ENCODE results near the gene TMC1.

Gene TMC1

DNA sequence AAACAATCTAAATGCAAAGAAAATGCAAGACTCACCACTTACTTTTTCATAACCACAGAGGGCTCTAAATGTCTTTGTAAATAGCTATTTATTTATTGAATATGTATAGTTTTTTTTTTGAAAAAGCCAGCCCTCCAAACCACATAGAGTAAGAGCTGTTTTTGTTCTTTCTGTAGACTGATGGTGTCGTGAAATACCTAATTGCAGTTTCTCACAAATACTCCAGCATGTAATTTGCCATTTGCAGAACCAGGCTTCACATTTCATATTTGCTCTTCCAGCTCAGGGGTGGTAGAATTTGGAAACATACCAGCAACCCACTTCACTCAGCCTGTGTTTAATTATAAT lies 159.8 kb downstream of the TMC1 start:
- DNase-seq (ENCODE audit: low spot score): no peak

DNA sequence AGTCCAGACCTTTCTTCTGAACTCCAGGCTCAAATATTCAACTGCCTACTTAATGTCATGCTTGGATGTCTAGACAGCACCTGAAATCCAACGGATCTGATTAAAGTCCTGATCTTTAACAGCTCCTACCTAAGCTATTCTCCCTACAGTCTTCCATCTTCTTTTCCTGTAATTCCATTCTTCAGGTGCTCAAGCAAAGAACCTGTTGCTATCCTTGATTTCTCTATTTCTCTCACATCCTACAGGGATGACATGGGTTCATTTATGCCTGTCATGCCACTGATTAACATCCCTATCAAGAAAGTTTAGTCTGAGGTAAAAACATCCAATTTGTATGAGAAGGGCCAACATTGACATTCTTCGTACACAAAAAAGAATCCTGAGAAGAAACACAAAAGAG lies 163.2 kb downstream of the TMC1 start:
- no peak for DNase-seq (ENCODE audit: low spot score)

DNA sequence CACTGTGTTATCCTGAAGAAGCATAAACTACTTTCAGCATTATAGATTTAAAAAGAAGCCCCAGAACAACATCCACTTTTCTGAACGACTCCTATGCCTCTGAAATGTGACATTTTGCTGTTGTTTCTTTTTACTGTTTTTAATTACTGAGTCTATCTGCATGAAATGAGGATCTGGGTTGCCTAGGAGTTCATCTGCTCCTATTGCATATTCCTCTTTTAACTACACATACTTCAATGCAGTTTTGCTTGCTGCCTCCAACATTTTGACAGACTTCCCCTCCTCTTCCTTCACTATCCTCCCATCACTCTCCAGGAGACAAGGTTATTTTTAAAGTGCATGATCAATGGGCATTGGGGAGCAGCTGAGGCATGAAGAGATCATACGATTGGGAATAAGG lies 164.5 kb downstream of the TMC1 start:
- DNase-seq (ENCODE audit: low spot score): no peak

GRCh38 chr9:72687331-72687730 lies 165.9 kb downstream of the TMC1 start:
- DNase-seq (ENCODE audit: low spot score): no peak

DNA sequence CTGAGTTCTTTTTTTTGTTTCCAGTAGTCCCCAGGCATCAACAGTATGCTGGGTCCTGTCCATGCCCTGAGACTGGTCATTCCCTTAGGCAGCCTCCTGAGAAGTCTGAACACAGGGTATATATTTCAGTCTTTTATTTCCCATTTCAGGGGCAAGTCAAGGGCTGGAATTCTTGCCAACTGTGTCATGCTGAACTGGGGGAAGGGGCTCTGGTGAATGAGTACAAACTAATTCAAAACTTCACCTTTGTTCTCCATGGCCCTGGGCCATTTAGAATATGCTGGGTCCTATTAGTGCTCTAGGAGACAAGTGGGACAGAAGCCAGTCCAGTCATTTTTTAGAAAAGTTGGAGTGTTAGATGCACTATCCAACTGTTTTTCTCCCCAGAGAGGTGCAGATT lies 170.3 kb downstream of the TMC1 start:
- no peak for DNase-seq (ENCODE audit: low spot score)

DNA sequence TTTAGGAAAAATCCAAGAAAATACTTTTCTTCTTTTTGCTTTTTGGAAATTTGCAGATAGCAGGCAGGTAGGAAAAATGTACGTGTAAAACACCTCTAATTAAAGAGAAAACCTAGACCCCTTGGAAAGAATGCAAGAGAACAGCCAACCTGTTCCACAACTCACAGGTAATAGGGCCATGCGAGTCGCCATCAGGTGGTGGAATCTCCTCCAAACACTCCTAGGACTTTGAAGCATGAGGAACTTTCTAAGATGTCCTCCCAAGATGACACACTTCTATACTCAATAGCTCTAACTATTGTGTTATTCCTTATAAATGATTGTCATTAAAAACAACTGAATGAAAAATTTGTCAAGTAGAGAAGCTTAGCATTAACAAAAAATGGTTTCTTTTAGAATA lies 174.0 kb downstream of the TMC1 start:
- DNase-seq (ENCODE audit: low spot score): no peak

DNA sequence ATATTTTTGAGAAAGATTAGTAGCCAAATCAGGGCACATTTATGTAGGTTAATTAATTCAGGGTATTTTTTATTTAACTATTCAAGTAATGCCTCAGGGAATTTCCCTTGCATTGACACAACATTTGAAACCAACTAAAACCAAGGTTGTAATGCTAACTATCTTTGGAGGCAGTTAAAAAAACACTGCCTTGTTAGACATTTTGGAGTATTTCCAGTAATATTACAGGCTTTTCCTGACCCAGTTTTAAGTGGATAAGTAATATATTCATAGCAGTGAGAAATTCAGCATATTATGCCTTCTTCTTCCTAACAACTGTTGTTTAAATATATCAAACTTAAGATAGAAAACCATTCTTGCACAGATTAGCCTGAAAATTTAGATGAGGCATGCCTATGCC lies 175.1 kb downstream of the TMC1 start:
- DNase-seq (ENCODE audit: low spot score): no peak

GRCh38 chr9:72701510-72701909 lies 180.1 kb downstream of the TMC1 start:
- DNase-seq (ENCODE audit: low spot score): no peak

DNA sequence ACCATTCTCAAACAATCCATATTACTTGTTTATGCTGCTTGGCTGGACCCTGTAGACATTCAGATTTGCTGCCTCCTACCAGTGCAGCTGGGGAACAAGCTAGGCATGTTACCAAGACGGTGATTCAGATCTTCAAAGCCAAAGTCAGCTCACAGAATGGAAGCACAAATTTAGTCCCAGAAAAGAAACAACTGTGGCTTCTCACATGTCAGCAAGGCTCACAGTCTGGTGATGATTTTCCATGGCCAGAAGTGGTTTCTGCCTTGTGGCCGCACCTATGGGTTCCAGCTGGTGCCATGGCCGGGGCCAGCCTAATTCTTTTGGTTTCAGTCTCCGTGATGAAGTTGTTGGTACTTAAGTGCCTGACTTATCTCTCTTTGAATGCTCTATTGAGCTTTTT lies 182.2 kb downstream of the TMC1 start:
- no peak for DNase-seq (ENCODE audit: low spot score)

DNA sequence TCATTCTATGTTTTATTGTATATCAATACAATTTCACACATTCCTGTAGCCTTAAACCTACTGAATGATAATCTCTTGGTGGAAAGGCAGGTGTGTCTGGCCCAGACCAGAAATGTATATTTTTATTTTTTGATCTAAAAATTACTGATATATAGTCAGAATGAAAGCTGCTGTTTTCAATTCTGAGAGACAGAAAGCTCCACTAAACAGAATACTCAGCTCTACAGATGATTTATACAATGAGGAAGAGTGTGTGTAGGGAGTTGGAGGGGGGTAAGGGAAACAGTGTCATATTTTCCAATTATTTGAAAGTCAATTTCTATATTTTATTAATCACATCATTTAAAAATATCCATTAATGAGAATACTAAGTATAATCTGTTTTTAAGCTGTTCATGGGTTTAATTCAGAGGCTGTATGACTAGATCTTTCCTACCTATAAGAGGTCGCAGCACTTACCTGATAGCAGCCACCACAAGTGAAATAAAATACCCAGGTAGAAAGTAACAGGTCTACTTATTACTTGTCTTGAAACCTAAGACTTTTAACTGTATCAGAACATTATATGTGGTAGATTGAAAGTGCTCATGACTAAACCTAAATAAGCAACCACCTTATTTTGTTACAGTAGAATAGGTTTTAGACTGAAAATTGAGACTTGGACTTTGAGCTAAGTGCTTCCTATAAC lies 183.4 kb downstream of the TMC1 start:
- no peak for DNase-seq (ENCODE audit: low spot score)

GRCh38 chr9:72718503-72718902 lies 197.1 kb downstream of the TMC1 start:
- no peak for DNase-seq (ENCODE audit: low spot score)

DNA sequence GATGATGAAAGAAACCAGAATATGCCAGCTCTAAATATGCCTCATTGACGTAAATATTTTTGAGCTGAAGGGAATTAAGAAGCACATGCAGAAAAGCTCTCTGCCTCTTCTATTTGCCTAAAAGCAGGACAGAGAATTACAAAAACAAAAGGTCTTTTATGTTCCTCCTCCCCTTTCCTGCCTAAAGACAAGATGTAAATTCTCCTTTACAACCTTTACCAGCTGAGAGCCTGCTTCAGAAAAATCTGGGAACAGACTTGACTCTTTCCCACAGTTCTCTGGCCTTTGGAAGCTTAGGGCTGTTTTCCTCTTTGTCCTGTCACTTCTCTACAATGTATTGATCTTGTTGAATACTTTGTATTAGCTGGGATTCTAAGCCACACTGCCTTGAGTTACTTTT lies 199.7 kb downstream of the TMC1 start:
- DNase-seq (ENCODE audit: low spot score): no peak

GRCh38 chr9:72726947-72727346 lies 205.5 kb downstream of the TMC1 start:
- DNase-seq (ENCODE audit: low spot score): no peak

- DNase-seq (ENCODE audit: low spot score): no peak
Measured at GRCh38 chr9:72728031-72728770, 206.8 kb downstream of the TMC1 start.

GRCh38 chr9:72733895-72734294 lies 212.5 kb downstream of the TMC1 start:
- DNase-seq (ENCODE audit: low spot score): peak; percentile 24

GRCh38 chr9:72734631-72735030 lies 213.2 kb downstream of the TMC1 start:
- DNase-seq (ENCODE audit: low spot score): no peak

- no peak for DNase-seq (ENCODE audit: low spot score)
Measured at GRCh38 chr9:72743836-72744235, 222.4 kb downstream of the TMC1 start.

GRCh38 chr9:72749276-72749675 lies 227.9 kb downstream of the TMC1 start:
- no peak for DNase-seq (ENCODE audit: low spot score)

GRCh38 chr9:72751541-72751940 lies 230.1 kb downstream of the TMC1 start:
- DNase-seq (ENCODE audit: low spot score): no peak

- peak; percentile 27 for DNase-seq (ENCODE audit: low spot score)
Measured at GRCh38 chr9:72753266-72753893, 232.0 kb downstream of the TMC1 start.

- DNase-seq (ENCODE audit: low spot score): no peak
Measured at GRCh38 chr9:72755836-72756235, 234.4 kb downstream of the TMC1 start.

DNA sequence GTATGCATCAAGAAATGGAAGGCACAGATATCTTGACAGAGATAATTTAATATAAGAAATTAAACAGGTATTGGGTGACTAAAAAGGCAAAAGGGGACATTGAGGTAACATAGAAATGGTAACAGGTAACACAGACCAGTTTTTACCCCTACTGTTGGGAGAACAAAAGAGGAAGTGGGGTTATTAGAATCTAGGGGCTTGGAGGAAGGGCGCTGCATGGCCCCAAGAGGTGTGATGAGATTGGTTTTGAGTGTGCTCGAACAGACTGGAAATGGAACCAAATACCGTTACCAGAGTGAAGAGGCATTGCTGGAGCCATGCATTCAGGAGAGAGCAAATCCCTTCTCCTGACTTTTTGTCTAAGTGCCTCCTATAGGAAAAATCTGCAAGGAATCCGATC lies 237.5 kb downstream of the TMC1 start:
- no peak for DNase-seq (ENCODE audit: low spot score)

DNA sequence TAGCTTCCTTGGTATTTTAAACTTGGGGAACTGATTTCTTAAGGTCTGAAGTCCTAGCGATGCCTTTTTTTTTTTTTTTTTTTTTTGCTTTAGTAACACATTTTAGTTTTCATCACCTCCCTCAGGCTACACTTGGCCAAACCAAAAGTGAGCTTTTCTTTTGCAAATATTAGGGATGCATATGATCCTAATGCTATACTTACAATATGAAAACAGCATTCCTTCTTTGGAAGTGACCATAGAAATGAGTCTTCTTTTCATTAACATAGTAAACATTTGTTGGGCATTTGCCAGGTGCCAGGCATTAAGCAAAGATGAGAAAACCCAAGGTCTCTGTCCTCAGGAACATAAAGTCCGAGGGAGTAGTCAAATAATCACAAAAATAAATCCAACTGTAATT lies 241.6 kb downstream of the TMC1 start:
- DNase-seq (ENCODE audit: low spot score): no peak

GRCh38 chr9:72769546-72769945 lies 248.1 kb downstream of the TMC1 start:
- no peak for DNase-seq (ENCODE audit: low spot score)

Data from putamen (tissue), 1 donor.